Ishikawa (cell line): ENCODE data around the gene SERPINB6.

Source experiments
- CEBPB ChIP-seq: IDR thresholded peaks from 2 replicates; pipeline ENCODE4 v1.6.1; 2012
- CREB1 ChIP-seq: IDR thresholded peaks from 2 replicates; pipeline ENCODE4 v1.6.1; 2012; ENCODE audit warnings: low read depth
- EGR1 ChIP-seq: IDR thresholded peaks from 2 replicates; pipeline ENCODE4 v1.6.1; 2012
- EP300 ChIP-seq: IDR thresholded peaks from 2 replicates; pipeline ENCODE4 v1.6.1; 2012; ENCODE audit warnings: borderline replicate concordance
- FOXM1 ChIP-seq: IDR thresholded peaks from 2 replicates; pipeline ENCODE4 v1.6.1; 2012; ENCODE audit warnings: low read depth, borderline replicate concordance
- NFIC ChIP-seq: IDR thresholded peaks from 2 replicates; pipeline ENCODE4 v1.6.1; 2012
- RAD21 ChIP-seq: IDR thresholded peaks from 2 replicates; pipeline ENCODE4 v1.6.1; 2012; ENCODE audit warnings: low read depth
- TAF1 ChIP-seq: IDR thresholded peaks from 2 replicates; pipeline ENCODE4 v1.6.1; 2012; ENCODE audit warnings: low read depth, mild to moderate bottlenecking
- TCF12 ChIP-seq: IDR thresholded peaks from 2 replicates; pipeline ENCODE4 v1.6.1; 2012; ENCODE audit warnings: low read depth
- TEAD4 ChIP-seq: IDR thresholded peaks from 2 replicates; pipeline ENCODE4 v1.6.1; 2012
- YY1 ChIP-seq: IDR thresholded peaks from 2 replicates; pipeline ENCODE4 v1.6.1; 2012; ENCODE audit warnings: low read depth
- TF ChIP-seq, protein P1 (sequence below): IDR thresholded peaks from 2 replicates; pipeline ENCODE4 v1.6.1; 2012; ENCODE audit warnings: low read depth, mild to moderate bottlenecking
- TF ChIP-seq, protein P2 (sequence below): IDR thresholded peaks from 2 replicates; pipeline ENCODE4 v1.6.1; 2012
- TF ChIP-seq, protein P3 (sequence below): IDR thresholded peaks from 2 replicates; pipeline ENCODE4 v1.6.1; 2012

DNA sequence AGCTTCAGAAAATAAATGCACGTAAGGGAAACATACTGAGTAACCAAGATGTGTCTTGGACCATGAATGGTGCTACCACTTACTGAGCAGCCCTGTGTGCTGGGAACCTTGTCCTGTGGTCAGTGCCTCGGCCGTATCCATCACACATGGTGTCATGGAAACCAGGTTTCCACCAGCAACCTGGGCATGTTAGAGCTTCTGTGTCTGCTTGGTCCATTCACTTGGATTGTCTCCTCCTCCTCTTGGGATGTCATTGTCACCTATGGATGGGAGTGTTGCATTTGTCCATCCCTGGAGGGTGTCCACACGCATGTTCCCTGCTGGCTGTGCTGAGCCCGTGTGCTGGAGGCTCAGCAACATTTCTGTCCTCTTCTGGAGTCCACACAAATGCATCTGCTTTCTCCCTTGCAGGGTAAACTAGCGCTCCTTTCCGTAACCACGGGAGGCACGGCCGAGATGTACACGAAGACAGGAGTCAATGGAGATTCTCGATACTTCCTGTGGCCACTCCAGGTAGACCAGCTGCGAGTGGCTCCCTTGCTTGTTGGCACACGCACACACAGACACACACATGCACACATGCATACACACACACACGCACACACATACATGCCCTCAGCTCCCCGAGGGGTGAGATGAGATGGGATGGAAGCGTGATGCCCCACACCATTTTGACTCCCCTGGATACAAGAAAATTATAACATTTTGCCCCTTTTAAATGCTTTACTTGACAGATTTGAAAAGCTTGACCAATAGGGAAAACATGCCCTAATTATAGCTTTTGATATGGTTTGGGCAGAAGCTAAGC is 45.3 kb upstream of the SERPINB6 start:
- TF ChIP-seq EP300 (no peak), TAF1 (no peak), YY1 (no peak), CREB1 (no peak), TCF12 (no peak), RAD21 (no peak), CEBPB (no peak), NFIC (no peak), FOXM1 (no peak), TEAD4 (no peak), EGR1 (no peak)
- TF ChIP-seq, protein P1, sequence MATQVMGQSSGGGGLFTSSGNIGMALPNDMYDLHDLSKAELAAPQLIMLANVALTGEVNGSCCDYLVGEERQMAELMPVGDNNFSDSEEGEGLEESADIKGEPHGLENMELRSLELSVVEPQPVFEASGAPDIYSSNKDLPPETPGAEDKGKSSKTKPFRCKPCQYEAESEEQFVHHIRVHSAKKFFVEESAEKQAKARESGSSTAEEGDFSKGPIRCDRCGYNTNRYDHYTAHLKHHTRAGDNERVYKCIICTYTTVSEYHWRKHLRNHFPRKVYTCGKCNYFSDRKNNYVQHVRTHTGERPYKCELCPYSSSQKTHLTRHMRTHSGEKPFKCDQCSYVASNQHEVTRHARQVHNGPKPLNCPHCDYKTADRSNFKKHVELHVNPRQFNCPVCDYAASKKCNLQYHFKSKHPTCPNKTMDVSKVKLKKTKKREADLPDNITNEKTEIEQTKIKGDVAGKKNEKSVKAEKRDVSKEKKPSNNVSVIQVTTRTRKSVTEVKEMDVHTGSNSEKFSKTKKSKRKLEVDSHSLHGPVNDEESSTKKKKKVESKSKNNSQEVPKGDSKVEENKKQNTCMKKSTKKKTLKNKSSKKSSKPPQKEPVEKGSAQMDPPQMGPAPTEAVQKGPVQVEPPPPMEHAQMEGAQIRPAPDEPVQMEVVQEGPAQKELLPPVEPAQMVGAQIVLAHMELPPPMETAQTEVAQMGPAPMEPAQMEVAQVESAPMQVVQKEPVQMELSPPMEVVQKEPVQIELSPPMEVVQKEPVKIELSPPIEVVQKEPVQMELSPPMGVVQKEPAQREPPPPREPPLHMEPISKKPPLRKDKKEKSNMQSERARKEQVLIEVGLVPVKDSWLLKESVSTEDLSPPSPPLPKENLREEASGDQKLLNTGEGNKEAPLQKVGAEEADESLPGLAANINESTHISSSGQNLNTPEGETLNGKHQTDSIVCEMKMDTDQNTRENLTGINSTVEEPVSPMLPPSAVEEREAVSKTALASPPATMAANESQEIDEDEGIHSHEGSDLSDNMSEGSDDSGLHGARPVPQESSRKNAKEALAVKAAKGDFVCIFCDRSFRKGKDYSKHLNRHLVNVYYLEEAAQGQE = no peak
- TF ChIP-seq, protein P2, sequence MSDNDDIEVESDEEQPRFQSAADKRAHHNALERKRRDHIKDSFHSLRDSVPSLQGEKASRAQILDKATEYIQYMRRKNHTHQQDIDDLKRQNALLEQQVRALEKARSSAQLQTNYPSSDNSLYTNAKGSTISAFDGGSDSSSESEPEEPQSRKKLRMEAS = no peak
- TF ChIP-seq, protein P3, sequence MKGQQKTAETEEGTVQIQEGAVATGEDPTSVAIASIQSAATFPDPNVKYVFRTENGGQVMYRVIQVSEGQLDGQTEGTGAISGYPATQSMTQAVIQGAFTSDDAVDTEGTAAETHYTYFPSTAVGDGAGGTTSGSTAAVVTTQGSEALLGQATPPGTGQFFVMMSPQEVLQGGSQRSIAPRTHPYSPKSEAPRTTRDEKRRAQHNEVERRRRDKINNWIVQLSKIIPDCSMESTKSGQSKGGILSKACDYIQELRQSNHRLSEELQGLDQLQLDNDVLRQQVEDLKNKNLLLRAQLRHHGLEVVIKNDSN = no peak
